GM18505 (cell line): ENCODE results near the gene EID3.

Source experiments
- ATAC-seq: cut with Tn5 transposase; IDR thresholded peaks from one replicate; pipeline ENCODE4 v1.9.1; 2021; ENCODE audit not compliant: unreplicated experiment
- POLR2A ChIP-seq: IDR thresholded peaks from 4 replicates; pipeline ENCODE4 v1.6.1; 2011; ENCODE audit warnings: borderline replicate concordance; ENCODE audit not compliant: insufficient read depth, insufficient read length; ENCODE audit errors: extremely low read depth

EID3 gene

DNA sequence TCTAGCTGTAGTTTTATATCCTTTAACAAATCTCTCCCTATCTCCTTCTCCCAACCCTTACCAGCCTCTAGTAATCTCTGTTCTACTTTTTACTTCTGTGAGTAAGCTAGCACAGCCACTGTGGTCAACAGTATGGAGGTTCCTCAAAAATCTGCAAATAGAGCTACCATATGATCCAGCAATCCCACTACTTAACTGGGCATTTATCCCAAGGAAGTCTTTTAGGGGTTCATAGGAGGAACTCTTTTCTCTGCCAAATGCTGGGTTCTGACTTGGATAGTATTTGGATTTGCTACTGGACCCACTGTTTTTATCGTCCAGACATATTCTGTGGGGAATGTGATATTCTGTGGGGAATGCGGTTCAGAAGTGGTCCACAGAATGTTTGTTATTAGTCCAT is 41.1 kb downstream of the EID3 start:
- no peak for TF ChIP-seq POLR2A
- no peak for ATAC-seq

DNA sequence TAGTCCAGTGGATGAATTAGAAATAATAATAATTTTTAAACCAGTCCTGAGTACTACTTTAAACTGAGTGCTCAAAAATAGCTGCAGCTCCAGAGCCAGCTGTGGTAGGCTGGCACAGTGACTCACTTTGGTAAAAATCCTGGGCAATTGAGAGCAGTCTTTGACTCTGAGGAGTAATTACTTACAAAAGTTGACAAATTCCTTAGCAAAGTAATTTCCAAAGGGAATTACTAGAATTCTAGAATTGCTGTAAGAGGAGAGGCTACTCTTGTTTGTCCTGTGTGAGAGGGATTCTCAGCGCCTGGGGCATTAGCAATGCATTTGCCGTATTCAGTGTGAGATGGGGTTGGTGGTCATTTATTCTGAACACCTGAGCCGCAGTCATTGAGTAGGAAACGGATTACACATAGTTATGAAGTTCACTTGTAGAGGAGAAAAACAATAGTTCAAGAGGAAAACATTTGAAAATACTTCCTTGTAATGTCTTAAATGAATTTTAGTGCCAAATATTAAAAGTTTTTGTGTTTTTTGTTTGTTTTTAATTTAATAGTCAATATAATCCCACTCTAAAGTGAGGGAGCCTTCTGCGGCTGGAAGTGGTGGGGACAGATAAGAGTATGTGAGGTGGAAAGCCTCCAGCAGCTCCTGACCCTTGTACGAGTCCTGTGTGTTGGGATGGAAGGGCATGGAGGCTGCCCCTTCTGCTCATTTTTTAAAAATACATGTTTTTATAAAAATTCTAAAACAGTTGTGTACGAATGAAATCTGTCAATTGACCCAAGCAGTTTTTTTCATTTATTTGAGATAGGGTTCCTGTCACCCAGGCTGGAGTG is 41.9 kb downstream of the EID3 start:
- TF ChIP-seq POLR2A, result no peak

DNA sequence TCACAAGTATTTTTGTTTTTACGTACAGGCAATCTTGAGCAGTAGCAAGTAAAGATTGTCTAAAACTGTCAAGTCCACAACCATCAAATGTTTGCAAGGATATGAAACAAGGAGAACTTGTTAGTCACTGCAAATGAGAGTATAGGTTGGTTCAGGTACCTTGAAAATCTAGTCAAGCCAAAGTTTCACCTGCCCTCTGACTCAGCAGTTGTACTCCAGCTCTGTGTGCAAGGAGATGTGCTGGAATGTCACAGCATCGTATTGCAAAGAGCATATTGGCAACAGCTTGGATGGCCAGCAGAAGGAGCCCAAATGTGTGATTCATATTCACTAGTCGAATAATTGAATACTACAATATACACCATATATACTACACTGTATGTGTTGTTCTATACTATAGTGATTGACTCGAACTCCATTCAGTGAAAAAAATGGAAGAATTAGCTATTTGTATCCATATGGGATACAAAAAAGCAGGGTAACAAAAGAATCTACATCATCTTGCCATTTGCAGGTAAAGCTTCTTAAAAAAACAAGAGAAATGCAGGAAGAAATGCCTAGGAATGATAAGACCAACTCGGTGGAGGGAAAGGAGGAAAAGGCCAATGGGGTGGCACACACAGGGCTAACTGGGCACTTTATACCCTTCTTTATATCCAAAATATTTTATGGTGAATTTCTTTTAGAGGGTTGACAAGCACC is 44.0 kb downstream of the EID3 start:
- no peak for TF ChIP-seq POLR2A
- ATAC-seq, result no peak

More for the DNA sequence above, 41.9 kb downstream of the EID3 start:
- ATAC-seq, result no peak

- ATAC-seq, result no peak
- TF ChIP-seq POLR2A, result no peak
These were observed 44.9 kb downstream of the EID3 start for GRCh38 chr12:104348283-104348993.

DNA sequence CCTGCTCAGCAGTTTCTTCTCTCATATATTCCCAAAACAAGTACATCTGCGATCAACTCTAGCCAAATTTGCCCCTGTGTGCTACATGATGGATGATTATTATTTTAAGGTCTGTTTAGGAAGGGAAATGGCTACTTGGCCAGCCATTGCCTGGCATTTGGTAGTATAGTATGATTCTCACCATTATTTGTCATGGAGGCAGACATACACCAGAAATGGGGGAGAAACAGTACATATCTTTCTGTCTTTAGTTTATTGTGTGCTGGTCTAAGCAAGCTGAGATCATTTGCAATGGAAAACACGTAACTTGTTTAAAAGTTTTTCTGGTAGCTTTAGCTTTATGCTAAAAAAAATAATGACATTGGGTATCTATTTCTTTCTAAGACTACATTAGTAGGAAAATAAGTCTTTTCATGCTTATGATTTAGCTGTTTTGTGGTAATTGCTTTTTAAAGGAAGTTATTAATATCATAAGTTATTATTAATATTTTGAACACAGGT is 45.5 kb downstream of the EID3 start:
- no peak for ATAC-seq
- TF ChIP-seq POLR2A, result no peak

DNA sequence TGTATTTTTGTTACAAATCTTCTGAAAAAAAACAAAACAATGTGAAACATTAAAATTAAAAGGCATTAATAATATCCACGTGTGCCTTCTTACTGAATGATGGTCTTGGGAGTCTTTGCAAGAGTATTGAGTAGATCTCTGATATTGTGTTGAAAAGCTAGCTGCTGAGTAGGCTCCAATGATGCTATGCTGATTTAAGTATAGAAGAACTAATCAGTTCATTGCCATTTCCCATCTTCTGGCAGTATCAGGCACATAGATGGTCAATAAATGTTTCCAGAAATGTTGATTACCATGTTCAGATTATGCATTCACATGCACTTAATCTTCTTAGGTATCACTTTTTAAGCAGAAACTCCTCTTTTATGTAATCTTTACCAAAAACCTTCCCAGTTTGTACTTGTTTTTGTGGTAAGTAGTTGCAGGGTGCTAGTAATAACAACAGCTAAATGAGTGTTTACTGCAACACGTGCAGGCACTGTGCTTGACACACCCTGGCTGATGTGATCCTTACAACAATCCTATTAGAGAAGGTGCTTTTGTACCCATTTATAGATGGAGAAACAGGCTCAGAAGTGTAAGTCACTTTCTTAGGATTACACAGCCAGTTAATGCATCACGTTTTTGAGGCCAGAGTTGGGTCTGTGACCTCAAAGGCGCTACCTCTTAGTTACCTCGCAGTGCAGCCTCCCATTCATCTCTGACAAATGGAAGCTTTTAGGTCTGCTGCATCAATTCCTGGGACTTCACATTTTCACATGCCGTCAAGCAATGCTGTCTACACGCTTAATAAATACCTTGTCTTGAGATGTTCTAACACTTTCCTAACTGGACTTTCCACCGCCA is 46.9 kb downstream of the EID3 start:
- no peak for ATAC-seq
- no peak for TF ChIP-seq POLR2A

- ATAC-seq, result no peak
- TF ChIP-seq POLR2A, result no peak
These were observed 47.8 kb downstream of the EID3 start for GRCh38 chr12:104351057-104351983.

GRCh38 chr12:104352106-104352713 is 48.7 kb downstream of the EID3 start:
- no peak for TF ChIP-seq POLR2A
- ATAC-seq, result no peak

DNA sequence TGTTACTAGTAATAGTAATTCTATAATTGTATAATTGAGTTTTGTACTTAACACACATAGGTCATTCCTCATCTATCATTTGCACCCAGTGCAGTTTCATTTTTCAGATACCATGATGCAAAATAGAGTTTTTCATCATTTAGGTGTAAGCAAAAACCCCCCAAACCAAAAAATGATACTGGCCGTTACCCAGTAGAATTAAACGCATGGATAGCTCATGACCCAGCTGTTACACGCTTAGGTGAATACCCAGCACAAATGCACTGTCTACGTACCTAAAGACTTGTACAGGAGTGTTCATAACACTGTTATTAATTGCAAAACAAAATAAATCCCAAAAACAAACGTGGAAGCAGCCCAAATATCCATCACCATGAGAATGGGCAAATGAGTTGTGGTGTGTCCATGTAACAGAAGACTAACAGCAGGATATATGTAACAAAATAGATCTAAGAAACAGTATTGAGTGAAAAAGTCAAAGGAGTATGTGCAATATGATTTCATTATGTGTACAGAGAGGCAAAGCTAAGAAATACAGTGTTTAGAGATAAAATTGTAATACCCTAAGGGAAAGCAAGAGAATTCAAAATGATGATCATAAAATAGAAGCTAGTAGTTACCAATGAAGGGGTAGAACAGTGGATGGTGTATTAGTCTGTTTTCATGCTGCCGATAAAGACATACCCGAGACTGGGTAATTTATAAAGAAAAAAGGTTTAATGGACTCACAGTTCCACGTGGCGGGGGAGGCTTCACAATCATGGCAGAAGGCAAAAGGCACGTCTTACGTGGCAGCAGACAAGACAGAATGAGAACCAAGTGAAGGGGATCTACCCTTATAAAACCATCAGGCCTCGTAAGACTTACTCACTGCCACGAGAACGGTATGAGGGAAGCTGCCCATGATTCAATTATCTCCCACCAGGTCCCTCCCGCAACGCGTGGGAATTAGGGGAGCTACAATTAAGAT is 49.8 kb downstream of the EID3 start:
- no peak for ATAC-seq
- TF ChIP-seq POLR2A, result no peak

DNA sequence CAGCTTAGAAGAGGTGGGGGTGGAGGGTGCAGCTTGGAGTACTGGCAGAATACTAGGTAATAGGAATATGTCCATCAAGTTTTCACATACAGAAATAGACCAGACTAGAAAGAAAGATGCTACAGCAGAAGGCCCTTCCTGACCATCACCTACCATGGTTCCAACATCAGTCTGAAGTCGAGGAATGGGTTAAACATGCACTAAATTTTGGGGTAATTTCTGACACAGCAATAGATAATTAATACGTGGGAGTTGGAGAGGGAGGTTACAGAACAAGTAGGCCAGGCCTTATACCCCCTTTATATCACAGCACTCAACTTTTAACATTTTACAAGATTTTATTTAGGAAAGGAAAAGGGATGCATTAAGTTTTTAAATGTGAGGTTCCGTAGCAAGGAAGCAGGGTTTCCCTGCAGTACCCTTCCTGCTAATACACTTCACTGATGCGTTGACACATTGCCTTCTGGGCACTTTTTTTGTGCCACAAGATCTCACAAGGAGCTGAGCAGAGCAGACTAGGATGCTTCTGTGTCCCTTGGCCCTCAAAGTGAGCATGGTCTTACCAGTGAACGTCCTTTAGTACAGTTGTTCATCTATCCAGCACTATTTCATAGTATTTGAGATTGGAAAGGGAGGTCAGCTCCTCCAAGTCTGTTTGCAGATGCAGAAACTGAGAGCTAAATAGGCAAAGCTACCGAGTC is 50.8 kb downstream of the EID3 start:
- no peak for ATAC-seq
- TF ChIP-seq POLR2A, result no peak
